GM18951 (cell line): ENCODE measurements around the gene NTSR2.

Experiments used
- POLR2A ChIP-seq: IDR thresholded peaks from 4 replicates; pipeline ENCODE4 v1.6.1; 2011; ENCODE audit warnings: mild to moderate bottlenecking; ENCODE audit not compliant: insufficient read length, insufficient read depth; ENCODE audit errors: extremely low read depth
- in situ Hi-C: fragments of 300-500 bp; cut with MboI; formaldehyde crosslinking; loops from one replicate; pipeline ENCODE4 v1.12.0; 2022; ENCODE audit warnings: low sequenced_read_pairs, mixed read lengths, inconsistent platforms; ENCODE audit not compliant: unreplicated experiment

The NTSR2 gene, protein sequence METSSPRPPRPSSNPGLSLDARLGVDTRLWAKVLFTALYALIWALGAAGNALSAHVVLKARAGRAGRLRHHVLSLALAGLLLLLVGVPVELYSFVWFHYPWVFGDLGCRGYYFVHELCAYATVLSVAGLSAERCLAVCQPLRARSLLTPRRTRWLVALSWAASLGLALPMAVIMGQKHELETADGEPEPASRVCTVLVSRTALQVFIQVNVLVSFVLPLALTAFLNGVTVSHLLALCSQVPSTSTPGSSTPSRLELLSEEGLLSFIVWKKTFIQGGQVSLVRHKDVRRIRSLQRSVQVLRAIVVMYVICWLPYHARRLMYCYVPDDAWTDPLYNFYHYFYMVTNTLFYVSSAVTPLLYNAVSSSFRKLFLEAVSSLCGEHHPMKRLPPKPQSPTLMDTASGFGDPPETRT

DNA sequence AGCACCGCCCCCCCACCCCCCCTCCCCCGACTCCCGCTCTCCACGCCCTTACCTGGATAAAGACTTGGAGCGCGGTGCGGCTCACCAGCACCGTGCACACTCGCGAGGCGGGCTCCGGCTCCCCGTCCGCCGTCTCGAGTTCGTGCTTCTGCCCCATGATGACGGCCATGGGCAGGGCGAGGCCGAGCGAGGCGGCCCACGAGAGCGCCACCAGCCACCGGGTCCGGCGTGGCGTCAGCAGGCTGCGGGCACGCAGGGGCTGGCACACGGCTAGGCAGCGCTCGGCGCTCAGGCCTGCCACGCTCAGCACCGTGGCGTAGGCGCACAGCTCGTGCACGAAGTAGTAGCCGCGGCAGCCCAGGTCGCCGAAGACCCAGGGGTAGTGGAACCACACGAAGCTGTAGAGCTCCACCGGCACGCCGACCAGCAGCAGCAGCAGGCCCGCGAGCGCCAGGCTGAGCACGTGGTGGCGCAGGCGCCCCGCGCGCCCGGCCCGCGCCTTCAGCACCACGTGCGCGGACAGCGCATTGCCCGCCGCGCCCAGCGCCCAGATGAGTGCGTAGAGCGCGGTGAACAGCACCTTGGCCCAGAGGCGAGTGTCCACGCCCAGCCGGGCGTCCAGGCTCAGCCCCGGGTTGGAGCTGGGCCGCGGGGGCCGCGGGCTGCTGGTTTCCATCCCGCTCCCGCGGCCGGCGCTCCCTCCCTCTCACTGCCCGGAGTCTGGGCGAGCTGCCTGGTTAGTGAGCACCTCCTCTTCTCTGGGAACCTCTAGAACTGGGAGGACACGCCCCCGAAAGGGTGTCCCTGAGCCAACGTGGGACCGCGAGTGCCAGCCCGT, at the start of gene NTSR2:
TSS of gene NTSR2 (minus strand) at position 742 of the 838 bp plus-strand sequence. CDS start at position 676, 66 bp downstream.
- no peak for TF ChIP-seq POLR2A
- in situ Hi-C loops, result no loop called here

GRCh38 chr2:11719230-11719977, 49.4 kb upstream of the NTSR2 start:
- no peak for TF ChIP-seq POLR2A
- in situ Hi-C loops, result no loop called here

- no peak for TF ChIP-seq POLR2A
- in situ Hi-C loops, result no loop called here
Observed at GRCh38 chr2:11718606-11719005, 48.6 kb upstream of the NTSR2 start.

GRCh38 chr2:11717623-11718022, 47.6 kb upstream of the NTSR2 start:
- no peak for TF ChIP-seq POLR2A
- in situ Hi-C loops, result no loop called here

- no peak for TF ChIP-seq POLR2A
- in situ Hi-C loops, result no loop called here
Observed at GRCh38 chr2:11716689-11717321, 46.8 kb upstream of the NTSR2 start.

DNA sequence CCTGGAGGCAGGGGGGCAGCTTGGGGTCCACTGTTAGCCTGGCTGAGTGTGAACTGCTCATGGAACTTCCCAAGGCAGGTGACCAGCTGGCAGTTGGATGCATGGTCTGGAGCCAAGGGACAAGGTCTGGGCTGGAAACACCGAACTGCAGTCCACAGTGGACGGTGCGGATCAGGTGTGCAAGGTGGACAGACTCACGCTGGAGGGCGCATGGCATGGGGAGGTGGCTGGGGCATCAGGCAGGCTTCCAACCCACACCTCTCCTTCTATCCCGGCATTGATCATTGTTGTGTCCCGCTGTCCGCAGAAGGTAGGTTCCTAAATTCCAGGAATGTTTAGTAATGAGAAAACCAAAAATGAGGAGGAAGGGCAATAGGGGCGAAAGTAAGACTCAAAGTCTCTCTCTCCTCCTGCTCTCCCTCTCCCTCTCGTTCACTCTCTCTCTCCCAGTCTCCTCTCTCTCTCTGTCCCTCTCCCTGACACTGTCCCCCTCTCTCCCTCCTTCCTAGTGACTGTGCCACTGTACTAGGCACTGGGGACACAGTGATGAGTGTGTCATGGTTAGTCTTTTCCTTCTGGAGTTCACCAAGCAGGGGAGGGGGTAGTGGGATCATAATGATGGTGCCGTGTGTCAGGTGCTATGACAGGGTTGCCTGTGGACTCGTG, 46.1 kb upstream of the NTSR2 start:
- in situ Hi-C loops, result no loop called here
- no peak for TF ChIP-seq POLR2A

DNA sequence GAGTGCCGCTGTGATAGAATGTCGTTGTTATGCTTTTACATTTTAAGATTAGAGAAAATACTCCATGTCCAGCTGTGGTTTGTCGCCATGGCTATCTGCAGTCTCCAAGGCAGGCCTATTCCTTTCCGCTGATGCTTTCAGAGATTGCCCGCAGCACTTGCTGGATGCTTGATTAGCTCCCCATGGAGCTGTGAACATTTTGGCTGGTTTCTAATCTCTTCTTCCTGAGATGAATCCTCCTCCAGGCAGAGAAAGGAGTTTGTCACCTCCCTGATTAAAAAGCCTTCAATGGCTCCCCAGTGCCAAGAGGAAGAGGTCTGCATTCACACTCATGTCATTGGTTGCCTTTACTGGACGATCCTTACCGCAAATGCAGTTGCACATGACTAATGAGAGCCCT, 43.8 kb upstream of the NTSR2 start:
- in situ Hi-C loops, result no loop called here
- TF ChIP-seq POLR2A, result no peak

DNA sequence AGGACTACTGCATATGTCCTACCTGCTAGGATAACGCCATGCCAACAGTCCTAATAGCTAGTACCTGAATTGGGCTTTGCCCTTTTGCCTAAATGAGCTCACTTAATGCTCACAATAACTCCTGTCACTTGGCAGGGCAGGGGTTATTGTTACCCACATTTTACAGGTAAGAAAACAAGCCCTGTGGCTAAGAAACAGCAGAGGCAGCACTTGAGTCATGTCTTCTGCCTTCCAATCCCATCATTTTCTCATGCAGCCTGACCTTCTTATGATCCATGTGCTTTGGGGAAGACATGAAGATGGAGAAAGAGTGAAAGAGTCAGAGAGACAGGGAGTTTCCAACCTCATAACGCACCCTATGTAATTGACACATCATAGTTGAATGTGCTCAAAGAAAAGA, 42.9 kb upstream of the NTSR2 start:
- no peak for TF ChIP-seq POLR2A
- in situ Hi-C loops, result no loop called here

- TF ChIP-seq POLR2A, result no peak
- in situ Hi-C loops, result no loop called here
Observed at GRCh38 chr2:11711751-11712150, 41.8 kb upstream of the NTSR2 start.

- in situ Hi-C loops, result no loop called here
- TF ChIP-seq POLR2A, result no peak
Observed at GRCh38 chr2:11711354-11711716, 41.3 kb upstream of the NTSR2 start.

- in situ Hi-C loops, result no loop called here
- no peak for TF ChIP-seq POLR2A
Observed at GRCh38 chr2:11710632-11711353, 40.8 kb upstream of the NTSR2 start.

GRCh38 chr2:11710210-11710609, 40.2 kb upstream of the NTSR2 start:
- no peak for TF ChIP-seq POLR2A
- in situ Hi-C loops, result no loop called here
